ENCODE measurements around the gene JAZF1.

- TF ChIP-seq CTCF (conservative IDR thresholded peaks at IDR 0.05) (no peak), EZH2 (IDR thresholded peaks at IDR 0.05; ENCODE audit: low read depth) (no peak)
Observed at GRCh38 chr7:27825891-27826290, 354.7 kb downstream of the JAZF1 start.

All from PC-9 (cell line).